ENCODE measurements around the gene USP8.
A peak's percentile ranks its signal among the peaks of the same experiment; 100 is the strongest.
"Not testable (repeated sequence)": the region's sequence is repeated elsewhere in the genome, so short reads cannot be mapped to it uniquely, and the experiment has no call there.

USP8 gene

DNA sequence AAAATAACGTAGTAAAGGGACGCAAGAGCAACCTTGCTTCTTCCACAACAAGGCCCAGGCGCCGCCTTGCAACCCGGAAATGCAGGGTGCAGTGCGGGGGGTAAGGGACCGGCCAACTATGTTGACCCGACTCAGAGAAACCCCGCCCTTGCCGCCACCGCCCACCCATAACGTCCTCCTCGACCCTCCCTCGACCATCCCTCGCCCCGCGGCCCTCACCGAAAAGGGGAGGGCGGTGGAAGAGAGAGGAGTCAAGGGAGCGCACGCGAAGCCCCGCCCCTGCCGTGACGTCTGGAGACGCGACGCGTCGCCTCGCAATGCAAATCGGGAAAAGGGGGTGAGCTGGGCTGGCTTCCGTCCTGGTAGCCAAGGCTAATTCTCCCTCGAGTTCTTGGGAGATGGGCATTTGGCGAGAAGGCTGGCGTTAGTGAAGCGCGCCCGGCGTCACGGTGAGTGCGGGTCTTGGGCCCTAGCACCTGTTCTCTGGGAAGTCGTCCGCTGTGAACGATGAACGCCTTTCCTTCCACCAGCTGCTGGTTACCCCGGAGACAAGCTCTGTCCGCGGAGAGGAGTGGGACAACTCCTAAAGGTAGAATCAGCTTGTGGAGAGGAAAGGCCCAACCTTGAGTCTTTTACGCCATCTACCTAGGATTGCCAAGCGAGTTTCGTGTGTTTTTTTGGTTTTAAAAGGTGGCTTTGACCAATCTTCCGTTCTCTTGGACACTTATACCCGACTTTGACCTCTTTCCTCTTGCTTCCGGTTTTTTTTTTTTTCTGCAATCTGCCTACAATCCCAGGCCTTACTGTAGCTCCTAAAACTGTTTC, at the start of gene USP8:
Gene USP8 (plus strand): TSS at position 340 of the 825 bp plus-strand sequence. CDS start 14,669 bp downstream, outside the sequence.
- DNase-seq: peak; percentile 100

DNA sequence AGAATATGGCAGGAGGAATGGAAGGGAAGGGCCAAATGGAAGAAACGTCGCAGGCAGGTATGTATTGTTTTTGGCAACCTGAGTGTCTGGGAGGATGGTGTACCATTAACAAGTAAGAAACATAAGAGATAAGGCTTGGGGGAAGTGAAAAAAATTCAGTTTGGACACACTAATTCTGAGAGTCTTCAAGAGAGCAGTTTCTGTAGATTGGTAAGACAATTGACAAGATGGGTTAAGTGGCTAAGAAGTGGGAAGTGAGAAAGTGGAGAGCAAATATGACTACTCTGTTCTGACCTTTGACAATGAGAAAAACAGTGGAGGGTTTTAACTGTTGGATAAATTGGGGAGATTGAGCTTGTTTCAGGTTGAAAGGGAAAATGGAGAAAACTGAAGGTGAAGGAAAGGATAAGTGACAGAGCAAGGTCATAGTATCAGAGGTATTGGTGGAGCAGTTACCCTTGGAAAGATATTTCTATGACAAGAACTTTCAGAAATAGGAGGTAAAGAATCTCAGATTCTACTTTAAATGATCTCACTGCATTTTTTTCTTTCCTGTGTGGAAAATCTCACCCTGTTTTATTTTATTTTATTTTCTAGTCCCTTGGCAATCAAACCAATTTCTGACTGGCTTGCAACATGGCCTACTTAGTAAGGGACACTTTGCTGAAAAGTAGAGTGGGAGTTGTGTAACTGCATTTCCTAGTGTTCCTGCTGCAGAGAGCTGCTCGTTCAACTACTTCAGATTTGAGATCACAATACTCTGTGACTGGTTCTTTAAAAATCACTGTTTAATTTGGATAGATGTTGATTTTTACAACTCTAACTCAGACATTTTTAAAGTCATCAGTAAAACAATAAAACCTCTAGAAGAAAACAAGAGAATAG, 46.1 kb upstream of the USP8 start:
- DNase-seq: no peak

DNA sequence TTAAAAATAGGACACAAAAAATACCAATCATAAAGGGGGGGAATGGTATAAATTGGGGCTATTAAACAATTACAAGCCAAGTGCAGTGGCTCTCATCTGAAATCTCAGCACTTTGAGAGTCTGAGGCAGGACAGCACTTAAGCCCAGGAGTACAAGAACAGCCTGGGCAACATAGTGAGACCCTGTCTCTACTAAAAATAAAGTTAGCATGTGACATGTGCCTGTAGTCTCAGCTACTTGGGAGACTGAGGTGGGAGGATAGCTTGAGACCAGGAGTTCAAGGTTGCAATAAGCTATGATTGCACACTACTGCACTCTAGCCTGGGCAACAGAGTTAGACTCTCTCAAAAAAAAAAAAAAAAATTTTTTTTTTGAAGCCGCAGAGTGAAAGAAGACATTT, 45.4 kb upstream of the USP8 start:
- DNase-seq: no peak

DNA sequence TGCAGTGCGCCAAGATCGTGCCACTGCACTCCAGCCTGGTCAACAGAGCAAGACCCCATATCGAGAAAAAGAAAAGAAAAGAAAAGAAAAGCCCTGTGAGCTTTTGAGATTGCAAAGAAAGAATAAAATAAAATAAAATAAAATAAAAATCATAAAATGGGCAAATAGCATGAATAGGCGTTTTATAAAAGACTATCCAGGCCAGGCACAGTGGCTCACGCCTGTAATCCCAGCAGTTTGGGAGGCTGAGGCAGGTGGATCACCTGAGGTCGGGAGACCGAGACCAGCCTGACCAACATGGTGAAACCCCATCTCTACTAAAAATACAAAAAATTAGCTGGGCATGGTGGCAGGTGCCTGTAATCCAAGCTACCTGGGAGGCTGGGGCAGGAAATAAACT, 44.8 kb upstream of the USP8 start:
- not testable (repeated sequence) for DNase-seq

DNA sequence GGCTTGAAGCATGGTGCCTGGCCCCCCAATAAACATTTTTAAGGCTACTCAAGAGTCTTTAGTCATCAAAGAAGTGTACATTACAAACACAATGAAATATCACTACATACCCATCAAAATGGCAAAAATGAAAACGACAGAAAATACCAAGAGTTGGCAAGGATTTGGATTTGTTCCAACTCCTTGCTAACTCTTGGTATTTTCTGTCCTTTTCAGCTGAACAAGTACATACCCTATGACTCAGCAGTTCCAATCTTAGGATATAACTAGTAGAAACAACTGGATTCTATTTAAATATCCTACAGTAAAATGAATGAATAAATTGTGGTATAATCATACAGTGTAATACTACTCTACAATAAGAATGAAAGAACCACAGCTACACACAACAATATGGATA, 44.1 kb upstream of the USP8 start:
- DNase-seq: no peak

- no peak for DNase-seq
These were observed 42.8 kb upstream of the USP8 start for GRCh38 chr15:50381438-50381837.

- not testable (repeated sequence) for DNase-seq
These were observed 41.8 kb upstream of the USP8 start for GRCh38 chr15:50382408-50382807.

GRCh38 chr15:50390554-50391264, 33.5 kb upstream of the USP8 start:
- no peak for DNase-seq

GRCh38 chr15:50391561-50391960, 32.6 kb upstream of the USP8 start:
- DNase-seq: not testable (repeated sequence)

DNA sequence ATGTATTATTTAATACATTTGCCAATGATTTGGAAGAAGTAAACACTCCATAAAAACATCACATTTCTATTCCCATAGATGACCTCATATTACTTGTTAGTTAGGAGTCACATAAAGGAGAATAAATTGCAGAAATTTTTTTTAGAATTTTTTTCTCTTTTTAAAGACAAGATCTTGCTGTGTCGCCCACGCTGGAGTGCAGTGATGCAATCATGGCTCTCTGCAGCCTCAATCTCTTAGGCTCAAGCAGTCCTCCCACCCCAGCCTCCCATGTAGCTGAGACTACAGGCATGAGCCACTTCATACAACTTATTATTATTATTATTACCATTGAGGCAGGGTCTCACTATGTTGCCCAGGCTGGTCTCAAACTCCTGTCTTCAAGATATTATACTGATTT, 12.3 kb upstream of the USP8 start:
- DNase-seq: no peak

DNA sequence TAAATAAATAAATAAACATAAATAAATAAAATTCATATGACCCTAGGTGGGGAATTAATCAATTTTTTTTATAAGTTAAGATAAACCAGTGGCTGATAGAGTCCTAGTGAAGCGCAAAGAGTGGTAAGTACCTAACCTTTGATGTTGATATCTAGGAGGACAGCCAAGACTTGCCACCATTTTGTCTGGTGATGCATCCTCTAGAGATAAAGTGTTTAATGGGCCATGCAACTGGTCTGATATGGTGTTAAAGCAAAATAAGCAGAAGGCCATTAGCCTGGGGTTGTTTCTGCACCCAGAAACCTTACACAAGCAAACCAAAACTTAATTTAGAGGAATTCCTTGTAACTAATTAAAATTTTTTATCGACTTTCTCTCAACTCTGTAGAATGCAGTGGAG, 9.6 kb upstream of the USP8 start:
- no peak for DNase-seq

GRCh38 chr15:50415752-50416404, 8.3 kb upstream of the USP8 start:
- no peak for DNase-seq

DNA sequence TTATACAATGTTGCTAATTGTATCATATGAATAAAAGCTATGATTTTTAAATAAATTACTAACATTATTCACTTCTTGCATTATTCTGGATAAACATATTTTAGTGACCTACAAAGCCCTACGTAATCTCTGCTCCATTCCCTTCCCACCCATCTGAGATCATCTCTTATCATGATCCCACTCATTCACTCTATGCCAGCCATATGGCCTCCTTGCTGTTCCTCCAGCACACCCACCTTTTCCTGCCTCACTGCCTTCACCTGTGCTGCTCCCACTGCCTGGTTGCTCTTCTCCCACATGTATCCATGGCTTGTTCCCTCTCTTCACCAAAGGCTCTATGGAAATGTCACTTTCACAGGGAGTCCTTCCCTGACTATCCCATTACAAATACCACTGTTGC, 7.3 kb upstream of the USP8 start:
- DNase-seq: no peak

- no peak for DNase-seq
These were observed 6.1 kb upstream of the USP8 start for GRCh38 chr15:50418041-50418583.

GRCh38 chr15:50425219-50425618, 1.0 kb downstream of the USP8 start:
- DNase-seq: no peak

DNA sequence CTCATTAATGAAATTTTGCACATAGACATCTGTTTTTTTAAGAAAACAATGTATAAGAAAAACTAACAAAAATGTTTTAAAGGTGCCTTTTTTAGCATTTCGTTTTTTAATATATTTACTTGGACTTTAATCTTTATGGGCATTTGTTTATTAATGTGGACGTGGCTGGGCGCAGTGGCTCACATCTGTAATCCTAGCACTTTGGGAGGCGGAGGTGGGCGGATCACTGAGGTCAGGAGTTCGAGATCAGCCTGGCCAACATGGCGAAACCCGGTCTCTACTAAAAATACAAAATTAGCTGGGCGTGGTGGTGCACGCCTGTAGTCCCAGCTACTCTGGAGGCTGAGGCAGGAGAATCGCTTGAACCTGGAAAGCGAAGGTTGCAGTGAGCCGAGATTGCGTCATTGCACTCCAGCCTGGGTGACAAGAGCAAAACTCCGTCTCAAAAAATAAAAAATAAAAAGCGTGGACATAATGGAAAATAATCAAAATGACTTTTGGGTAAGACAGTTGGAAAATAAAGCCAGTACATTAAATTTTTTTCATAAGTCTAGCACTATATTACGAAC, 1.6 kb downstream of the USP8 start:
- not testable (repeated sequence) for DNase-seq

- DNase-seq: no peak
These were observed 2.2 kb downstream of the USP8 start for GRCh38 chr15:50426428-50426827.

GRCh38 chr15:50431204-50431603, 7.0 kb downstream of the USP8 start:
- no peak for DNase-seq

DNA sequence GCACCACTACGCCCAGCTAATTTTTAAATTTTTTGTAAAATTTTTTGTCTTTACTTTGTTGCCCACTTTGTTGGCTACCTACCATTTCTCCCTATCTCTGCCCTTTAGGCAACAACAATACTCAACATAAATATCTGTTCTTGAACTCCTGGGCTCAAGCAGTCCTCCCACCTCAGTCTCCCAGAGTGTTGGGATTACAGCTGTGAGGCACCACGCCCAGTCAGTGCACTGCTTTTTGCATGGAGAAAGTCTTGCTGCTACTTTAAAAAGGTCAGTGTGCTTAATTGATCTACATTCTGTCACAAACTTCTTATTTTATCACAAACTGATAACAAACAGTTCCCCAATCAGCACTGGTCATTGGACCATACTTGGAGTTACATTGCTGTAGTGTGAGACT, 8.0 kb downstream of the USP8 start:
- DNase-seq: no peak

DNA sequence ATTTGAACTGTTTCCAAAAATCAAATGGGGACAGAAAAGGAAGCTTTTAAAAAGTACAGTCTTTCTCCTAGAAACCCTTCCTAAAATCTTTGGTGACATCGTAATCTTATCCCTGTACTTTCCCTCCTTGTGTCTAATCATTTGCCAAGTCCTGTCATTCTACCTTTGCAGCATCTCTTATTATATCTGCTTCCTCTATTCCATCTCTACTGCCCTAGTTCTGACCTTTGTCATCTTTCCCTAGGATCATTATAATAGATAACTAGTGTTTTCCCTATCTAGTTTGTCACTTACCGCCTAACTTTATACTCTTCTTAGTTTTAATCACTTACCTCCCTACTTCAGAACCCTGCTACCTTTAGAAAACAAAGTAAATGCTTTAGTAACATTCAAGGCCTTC, 11.6 kb downstream of the USP8 start:
- DNase-seq: no peak

DNA sequence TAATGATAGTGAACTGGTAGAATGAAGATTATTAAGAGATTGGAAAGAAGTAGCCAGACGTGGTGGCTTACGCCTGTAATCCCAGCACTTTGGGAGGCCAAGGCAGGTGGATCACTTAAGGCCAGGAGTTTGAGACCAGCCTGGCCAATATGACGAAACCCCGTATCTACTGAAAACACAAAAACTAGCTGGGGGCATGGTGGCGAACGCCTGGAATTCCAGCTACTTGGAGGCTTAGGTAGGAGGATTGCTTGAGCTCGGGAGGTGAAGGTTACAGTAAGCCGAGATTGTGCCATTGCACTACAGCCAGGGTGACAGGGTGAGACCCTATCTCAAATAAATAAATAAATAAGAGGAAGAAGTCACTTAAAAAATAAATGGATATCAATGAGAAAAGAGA, 14.0 kb downstream of the USP8 start:
- no peak for DNase-seq

DNA sequence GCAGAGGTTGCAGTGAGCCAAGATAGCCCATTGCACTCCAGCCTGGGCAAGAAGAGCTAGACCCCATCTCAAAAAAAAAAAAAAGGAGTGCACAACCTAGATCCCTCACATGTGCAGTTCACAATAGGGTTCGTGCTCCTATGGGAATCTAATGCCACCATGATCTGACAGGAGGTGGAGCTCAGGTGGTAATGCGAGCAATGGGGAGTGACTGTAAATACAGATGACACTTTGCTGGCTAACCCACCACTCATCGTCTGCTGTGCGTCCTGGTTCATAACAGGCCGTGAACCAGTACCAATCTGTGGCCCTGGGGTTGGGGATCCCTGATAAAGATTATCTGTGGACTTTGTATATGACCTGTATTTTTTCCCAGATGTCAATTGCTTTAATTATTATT, 16.7 kb downstream of the USP8 start:
- no peak for DNase-seq

Data from islet precursor cell (in vitro differentiated cells).